ENCODE results near the gene GNAO1.
"Not testable (repeated sequence)": the region's sequence is repeated elsewhere in the genome, so short reads cannot be mapped to it uniquely, and the experiment has no call there.

The GNAO1 gene

GRCh38 chr16:56363181-56363716 is 172.0 kb downstream of the GNAO1 start:
- no peak for DNase-seq (ENCODE audit: low read depth, low spot score)

DNA sequence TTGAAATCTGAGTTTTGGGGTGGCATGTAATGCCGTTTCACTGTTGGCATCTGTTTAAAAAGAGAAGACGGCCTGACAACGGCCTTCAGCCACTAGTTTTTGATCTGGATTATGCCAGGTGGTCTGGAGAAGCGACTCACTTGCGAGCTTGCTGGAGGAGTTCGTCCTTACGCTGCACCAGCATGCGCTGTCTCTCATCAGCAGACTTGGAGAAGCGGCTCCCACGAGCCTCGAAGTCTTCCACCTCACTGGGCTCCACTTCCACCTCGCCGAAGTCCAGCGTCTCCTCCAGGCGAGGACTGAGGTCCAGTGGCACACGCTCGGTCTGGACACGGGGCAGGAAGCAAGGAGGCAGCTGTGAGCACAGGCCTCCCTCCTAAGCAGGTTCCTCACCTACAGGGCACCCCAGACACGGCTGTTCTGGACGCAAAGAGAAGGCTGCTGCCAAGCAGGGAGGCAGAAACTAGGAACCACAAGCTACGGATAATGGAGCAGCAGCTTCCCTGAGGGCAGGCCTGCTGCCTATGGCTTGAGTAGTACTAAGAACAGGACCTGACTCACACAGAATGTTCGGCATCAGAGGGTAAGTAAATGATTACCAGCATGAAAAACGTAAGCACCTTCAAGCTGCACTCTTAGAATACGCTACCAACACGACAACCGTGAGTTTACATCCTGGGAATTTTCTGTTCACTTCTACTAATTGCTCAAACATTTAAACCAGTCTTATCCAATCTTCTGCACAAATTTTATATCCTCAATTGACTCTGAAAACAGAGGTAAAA is 172.7 kb downstream of the GNAO1 start:
- DNase-seq (ENCODE audit: low read depth, low spot score), result no peak

GRCh38 chr16:56364865-56365264 is 173.6 kb downstream of the GNAO1 start:
- DNase-seq (ENCODE audit: low read depth, low spot score), result no peak

GRCh38 chr16:56365552-56365951 is 174.3 kb downstream of the GNAO1 start:
- no peak for DNase-seq (ENCODE audit: low read depth, low spot score)

DNA sequence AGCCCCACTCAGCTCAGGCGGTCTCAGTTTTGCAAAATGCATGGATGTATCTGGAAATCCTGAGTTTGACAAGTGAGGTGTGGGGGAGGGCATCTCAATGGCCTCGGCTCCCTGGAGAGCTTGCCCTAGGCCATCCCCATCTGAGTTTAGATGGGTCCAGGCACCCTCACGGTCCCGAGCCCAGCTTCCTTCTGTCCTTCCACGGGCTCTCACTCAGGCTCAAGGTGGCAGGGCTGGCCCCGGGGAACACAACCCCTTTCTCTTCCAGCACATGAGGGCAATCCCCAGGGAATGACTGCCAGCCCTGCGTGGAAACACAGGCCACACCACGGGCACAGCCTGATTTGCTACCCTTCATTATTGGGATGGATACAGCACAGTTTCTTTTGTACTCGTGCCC is 175.7 kb downstream of the GNAO1 start:
- no peak for DNase-seq (ENCODE audit: low read depth, low spot score)

DNA sequence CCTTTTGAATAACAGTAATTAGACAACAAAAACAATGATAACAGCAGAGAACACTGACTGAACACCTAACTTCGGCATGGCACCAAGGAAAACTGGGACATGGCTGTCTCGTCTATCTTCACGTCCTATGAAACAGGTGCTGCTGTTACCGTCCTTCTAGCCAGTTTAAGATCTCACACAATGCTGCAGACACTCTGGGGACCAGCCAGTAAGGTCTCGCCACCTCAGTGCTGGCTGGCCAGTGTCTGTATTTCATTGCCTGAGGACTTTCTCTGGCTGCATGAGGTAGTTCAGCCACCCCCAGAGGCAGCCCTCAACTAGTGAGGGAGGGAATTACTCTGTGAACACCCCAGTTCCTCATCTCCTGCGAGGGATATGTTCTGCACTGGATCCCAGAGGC is 176.5 kb downstream of the GNAO1 start:
- DNase-seq (ENCODE audit: low read depth, low spot score), result no peak

DNA sequence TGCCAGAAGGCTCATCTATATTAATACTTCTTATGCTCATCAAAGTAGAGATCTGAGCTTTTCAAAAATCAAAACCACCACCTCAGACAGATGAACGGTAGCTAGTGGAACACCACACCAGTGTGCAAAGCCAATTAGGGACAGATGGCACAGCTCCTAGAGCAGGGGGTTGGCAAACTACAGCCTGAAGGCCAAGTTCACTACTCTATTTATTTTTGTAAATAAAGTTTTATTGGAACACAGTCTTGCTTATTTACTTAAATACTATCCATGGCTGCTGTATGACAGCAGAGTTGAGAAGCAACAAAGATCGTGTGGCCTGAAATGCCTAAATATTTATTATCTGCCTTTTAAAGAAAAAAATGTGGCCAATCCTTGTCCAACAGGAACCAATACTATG is 177.3 kb downstream of the GNAO1 start:
- no peak for DNase-seq (ENCODE audit: low read depth, low spot score)

DNA sequence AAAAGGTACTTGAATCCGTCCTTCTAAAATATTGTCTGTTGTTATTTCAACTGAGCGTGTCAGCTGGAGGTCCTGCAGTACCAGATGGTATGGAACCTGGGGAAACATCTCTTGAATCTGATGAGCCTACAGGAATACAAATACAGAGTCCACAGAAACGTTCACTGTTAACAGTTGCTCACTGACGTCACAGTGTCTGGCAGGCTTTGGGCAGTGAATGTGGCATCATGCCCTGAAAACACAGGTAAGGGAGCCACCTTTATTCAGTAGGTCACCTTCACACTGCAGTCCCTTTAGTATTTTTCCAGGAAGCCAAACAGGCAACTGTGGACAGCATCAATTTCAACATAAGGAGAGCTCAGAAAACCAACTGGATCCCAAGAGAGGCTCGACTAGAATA is 177.9 kb downstream of the GNAO1 start:
- DNase-seq (ENCODE audit: low read depth, low spot score), result no peak

DNA sequence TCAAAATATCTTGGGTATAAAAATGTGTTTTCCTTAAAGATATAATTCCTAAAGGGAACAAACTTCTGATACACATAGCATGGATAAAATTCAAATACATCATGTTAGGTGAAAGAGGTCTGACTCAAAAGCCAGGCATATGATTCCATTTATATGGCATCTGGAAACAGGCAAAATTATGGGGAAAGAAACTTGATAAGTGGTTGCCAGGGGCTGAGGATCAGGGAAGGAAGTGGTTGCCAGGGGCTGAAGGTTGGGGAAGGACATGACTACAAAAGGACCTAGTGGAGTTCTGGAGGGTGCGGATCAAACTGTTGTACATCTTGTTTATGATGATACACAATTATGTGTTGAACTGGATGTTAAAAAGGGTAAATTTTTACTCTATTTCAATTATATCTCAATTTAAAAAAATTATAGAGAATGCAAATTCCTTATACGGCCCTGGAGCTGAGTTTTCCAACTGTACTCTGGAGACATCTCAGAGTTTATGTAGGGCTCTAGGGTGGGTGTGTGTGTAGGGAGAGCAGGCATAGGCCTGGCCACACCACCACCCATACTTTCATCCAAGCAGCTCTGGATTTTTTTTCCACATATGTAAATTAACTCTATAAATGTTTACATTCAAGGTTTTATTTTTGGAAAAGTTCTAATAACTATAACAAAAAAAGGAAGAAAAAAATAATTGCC is 179.0 kb downstream of the GNAO1 start:
- DNase-seq (ENCODE audit: low read depth, low spot score), result no peak

GRCh38 chr16:56370875-56371659 is 179.8 kb downstream of the GNAO1 start:
- peak; percentile 67 for DNase-seq (ENCODE audit: low read depth, low spot score)

- no peak for DNase-seq (ENCODE audit: low read depth, low spot score)
Observed at GRCh38 chr16:56371660-56371937, 180.3 kb downstream of the GNAO1 start.

GRCh38 chr16:56372013-56372634 is 180.8 kb downstream of the GNAO1 start:
- DNase-seq (ENCODE audit: low read depth, low spot score), result no peak

GRCh38 chr16:56373003-56373402 is 181.7 kb downstream of the GNAO1 start:
- peak; percentile 45 for DNase-seq (ENCODE audit: low read depth, low spot score)

DNA sequence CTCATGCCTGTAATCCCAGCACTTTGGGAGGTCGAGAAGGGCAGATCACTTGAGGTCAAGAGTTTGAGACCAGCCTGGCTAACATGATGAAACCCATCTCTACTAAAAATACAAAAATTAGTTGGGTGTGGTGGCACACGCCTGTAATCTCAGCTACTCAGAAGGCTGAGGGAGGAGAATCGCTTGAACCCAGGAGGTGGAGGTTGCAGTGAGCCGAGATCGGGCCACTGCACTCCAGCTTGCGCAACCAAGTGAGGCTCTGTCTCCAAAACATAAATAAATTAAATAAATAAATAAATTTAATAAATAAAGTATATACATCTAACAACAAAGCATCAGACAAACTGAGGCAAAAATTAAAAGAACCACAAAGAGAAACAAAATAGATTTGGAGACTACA is 184.5 kb downstream of the GNAO1 start:
- DNase-seq (ENCODE audit: low read depth, low spot score), result not testable (repeated sequence)

GRCh38 chr16:56379044-56379443 is 187.8 kb downstream of the GNAO1 start:
- DNase-seq (ENCODE audit: low read depth, low spot score), result not testable (repeated sequence)

- not testable (repeated sequence) for DNase-seq (ENCODE audit: low read depth, low spot score)
Observed at GRCh38 chr16:56380778-56381485, 189.6 kb downstream of the GNAO1 start.

GRCh38 chr16:56382459-56382858 is 191.2 kb downstream of the GNAO1 start:
- DNase-seq (ENCODE audit: low read depth, low spot score), result no peak

DNA sequence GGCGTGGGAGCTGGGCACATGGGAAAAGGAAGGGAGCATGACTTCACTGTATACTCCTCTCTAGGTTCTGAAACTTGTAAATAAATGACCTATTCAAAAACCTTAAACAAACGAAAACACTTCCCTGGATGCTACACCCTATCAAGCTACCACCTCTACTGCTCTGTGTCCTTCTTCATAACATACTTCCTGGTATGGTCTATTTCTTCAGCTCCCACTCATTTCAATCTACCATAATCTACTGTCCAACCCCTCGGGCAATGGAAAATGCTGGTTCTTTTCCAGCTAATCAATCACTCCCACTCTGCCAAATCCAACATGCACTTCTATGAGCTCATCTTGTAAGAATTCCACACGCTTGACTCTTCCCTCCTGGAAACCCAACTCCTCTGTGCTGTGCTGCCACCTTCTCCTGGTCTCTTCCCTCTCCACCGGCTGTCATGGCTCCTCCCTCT is 191.6 kb downstream of the GNAO1 start:
- peak; percentile 77 for DNase-seq (ENCODE audit: low read depth, low spot score)

GRCh38 chr16:56384074-56384721 is 192.9 kb downstream of the GNAO1 start:
- DNase-seq (ENCODE audit: low read depth, low spot score), result no peak

GRCh38 chr16:56387396-56387795 is 196.1 kb downstream of the GNAO1 start:
- no peak for DNase-seq (ENCODE audit: low read depth, low spot score)

DNA sequence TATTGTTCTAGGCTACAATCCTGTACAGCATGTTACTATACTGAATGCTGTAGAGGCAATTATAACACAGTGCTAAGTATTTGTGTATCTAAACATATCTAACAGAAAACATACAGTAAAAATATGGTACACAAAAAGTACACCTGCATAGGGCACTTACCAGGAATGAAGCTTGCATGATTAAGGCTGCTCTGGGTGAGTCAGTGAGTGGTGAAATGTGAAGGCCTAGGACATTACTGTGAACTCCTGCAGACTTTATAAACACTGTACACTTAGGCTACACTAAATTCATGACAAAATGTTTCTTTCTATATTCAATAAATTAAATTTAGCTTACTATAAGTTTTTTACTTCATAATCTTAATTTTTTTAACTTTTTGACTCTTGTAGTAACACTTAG is 196.9 kb downstream of the GNAO1 start:
- no peak for DNase-seq (ENCODE audit: low read depth, low spot score)
